Activated CD4-positive, alpha-beta T cell treated with anti-CD3 and anti-CD28 coated beads for 36 hours (primary cell): Measurements from ENCODE around the gene CHP2. TPM values are rescaled to one million over a fixed set of nuclear protein-coding genes. Genes with fewer than 3 reads are reported as not detected.

Experiments used
- total RNA-seq, 2 experiments: library from RNA; stranded (reverse); gene quantifications; one replicate each; pipeline ENCODE4 v1.2.3, GENCODE V29; 2021

CHP2 gene
- total RNA-seq, 2 experiments from 2014 or later, result not detected

Other genes starting within 250 kb of the CHP2 start
- gene GGA2, start 244.5 kb upstream of the CHP2 start, total RNA-seq, result 100 to 1,000 TPM in 1 of 2 experiments, 10 to 100 TPM in 1; 86.7 to 114 TPM
- 10 to 100 TPM; 26.6 to 31.9 TPM for gene EARS2, start 197.7 kb upstream of the CHP2 start, total RNA-seq
- gene UBFD1, start 197.3 kb upstream of the CHP2 start, total RNA-seq, result 10 to 100 TPM; 56.8 to 57.2 TPM
- gene NDUFAB1, start 158.7 kb upstream of the CHP2 start, total RNA-seq, result 100 to 1,000 TPM in 1 of 2 experiments, 10 to 100 TPM in 1; 81.5 to 158 TPM
- gene PALB2, start 113.7 kb upstream of the CHP2 start, total RNA-seq, result 10 to 100 TPM; 23.1 to 23.5 TPM
- gene DCTN5, start 113.6 kb upstream of the CHP2 start, total RNA-seq, result 10 to 100 TPM; 47.1 to 55.8 TPM
- gene PLK1, start 76.1 kb upstream of the CHP2 start, total RNA-seq, result 100 to 1,000 TPM in 1 of 2 experiments, 10 to 100 TPM in 1; 91.4 to 120 TPM
- gene ERN2, start 41.8 kb upstream of the CHP2 start, total RNA-seq, result not detected
- 10 to 100 TPM; 57.5 to 83.8 TPM for gene PRKCB, start 81.0 kb downstream of the CHP2 start, total RNA-seq